HFFc6 (cell line): ENCODE measurements around the gene CLDN14. TPM values are rescaled to one million over a fixed set of nuclear protein-coding genes. Genes with fewer than 3 reads are reported as not detected.

Experiments
- DNase-seq: peaks from one replicate; pipeline ENCODE4 v3.0.0-alpha.2; 2018
- H3K27ac Mint-ChIP-seq: 2 replicates; pipeline ENCODE4 v1.8.0; 2020; ENCODE audit warnings: mild to moderate bottlenecking, mixed read lengths
- H3K27me3 Mint-ChIP-seq: 2 replicates; pipeline ENCODE4 v1.8.0; 2021; ENCODE audit warnings: mild to moderate bottlenecking, moderate library complexity, mixed read lengths; ENCODE audit not compliant: insufficient read depth
- H3K36me3 Mint-ChIP-seq: 2 replicates; pipeline ENCODE4 v1.8.0; 2021; ENCODE audit warnings: low read depth, mixed read lengths
- H3K4me1 Mint-ChIP-seq: 2 replicates; pipeline ENCODE4 v1.8.0; 2020; ENCODE audit warnings: low read depth, mixed read lengths
- H3K4me3 Mint-ChIP-seq: 2 replicates; pipeline ENCODE4 v1.8.0; 2020; ENCODE audit warnings: mild to moderate bottlenecking, moderate library complexity, mixed read lengths
- H3K9me3 Mint-ChIP-seq: 2 replicates; pipeline ENCODE4 v1.8.0; 2020; ENCODE audit warnings: mild to moderate bottlenecking, mixed read lengths
- CTCF ChIP-seq: fragments of 200-600 bp; sonication (generic); IDR thresholded peaks from 2 replicates; pipeline ENCODE4 v1.5.0; 2021; ENCODE audit warnings: antibody characterized with exemption, mild to moderate bottlenecking
- total RNA-seq, 6 experiments: library from RNA; stranded (reverse); fragmentation: NEBNext Ultra II Directional; extraction: Animal tissue kit (Norgen Biotek cat#: 25700); gene quantifications; 2 replicates in 1 of 6; 3 replicates in 5 of 6; pipeline ENCODE4 v1.2.3, GENCODE V29; 2021

Gene CLDN14
- total RNA-seq, 6 experiments from 2014 or later = 0.14 to 0.17 TPM; not detected in 4

- H3K27ac Mint-ChIP-seq = peak overlapping the region; percentile 92
- peak overlapping the region; percentile 84 for H3K4me3 Mint-ChIP-seq
- no peaks in the 10 kb centered on the region; the same call in 1 of the 2 replicates for H3K27me3 Mint-ChIP-seq
- peak; percentile 59 for TF ChIP-seq CTCF
- no peaks in the 10 kb centered on the region for H3K36me3 Mint-ChIP-seq
- H3K4me1 Mint-ChIP-seq = peaks cover 36% of the 10 kb centered on the region
- DNase-seq = peak; percentile 99
- no peaks in the 10 kb centered on the region for H3K9me3 Mint-ChIP-seq
Measured at GRCh38 chr21:36429947-36430546, 49.9 kb downstream of the CLDN14 start.

GRCh38 chr21:36428761-36429432 is 51.0 kb downstream of the CLDN14 start:
- Mint-ChIP-seq H3K27ac (peak overlapping the region; percentile 92), H3K4me1 (peaks cover 36% of the 10 kb centered on the region), H3K4me3 (peak overlapping the region; percentile 80; the same call in 1 of the 2 replicates), H3K9me3 (no peaks in the 10 kb centered on the region), H3K27me3 (no peaks in the 10 kb centered on the region), H3K36me3 (no peaks in the 10 kb centered on the region)
- no peak for TF ChIP-seq CTCF
- DNase-seq = no peak

DNA sequence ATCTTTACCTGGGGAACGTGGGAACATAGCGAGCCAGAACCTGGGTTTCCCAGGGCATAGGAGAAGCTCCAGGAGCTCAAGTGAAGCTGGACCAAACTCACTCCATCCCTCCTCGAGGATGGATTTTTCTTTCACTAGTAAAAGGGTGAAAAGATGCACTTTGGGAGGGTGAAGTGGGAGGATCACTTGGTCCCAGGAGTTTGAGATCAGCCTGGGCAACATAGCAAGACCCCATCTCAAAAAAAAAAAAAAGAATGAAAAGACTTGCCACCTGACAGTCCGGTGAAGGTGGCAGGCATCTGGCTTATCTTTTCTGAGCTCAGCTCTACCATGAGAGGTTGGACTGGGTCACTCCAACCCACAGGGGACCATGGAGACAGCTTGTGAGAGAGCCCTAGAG is 52.4 kb downstream of the CLDN14 start:
- Mint-ChIP-seq H3K27me3 (no peaks in the 10 kb centered on the region), H3K4me1 (peaks cover 36% of the 10 kb centered on the region), H3K36me3 (no peaks in the 10 kb centered on the region), H3K27ac (no peak overlapping the region), H3K4me3 (no peak overlapping the region), H3K9me3 (no peaks in the 10 kb centered on the region)
- TF ChIP-seq CTCF = no peak
- no peak for DNase-seq

DNA sequence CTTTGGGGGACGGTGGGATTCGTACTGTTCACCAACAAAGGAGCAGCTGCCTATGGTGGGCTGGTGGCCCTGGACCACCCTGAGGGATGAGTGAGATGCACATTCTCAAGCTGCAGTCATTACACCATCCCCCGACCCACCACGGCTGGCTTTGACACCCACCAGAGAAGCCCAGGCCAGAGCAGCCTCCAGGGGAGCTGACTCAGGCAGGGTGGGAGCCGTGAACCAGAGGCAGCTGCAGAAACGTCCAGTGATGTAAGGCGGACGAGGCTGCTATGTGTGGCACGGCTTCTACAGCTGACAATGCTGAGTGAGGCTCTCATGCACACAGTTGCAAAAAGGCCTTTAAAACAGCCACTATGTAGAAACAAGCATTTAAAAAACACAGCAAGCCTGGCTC is 54.6 kb downstream of the CLDN14 start:
- Mint-ChIP-seq H3K27ac (no peak overlapping the region), H3K36me3 (no peaks in the 10 kb centered on the region), H3K4me3 (no peak overlapping the region), H3K9me3 (no peaks in the 10 kb centered on the region), H3K27me3 (no peaks in the 10 kb centered on the region; the same call in 1 of the 2 replicates), H3K4me1 (peaks cover 20% of the 10 kb centered on the region)
- DNase-seq = no peak
- no peak for TF ChIP-seq CTCF

DNA sequence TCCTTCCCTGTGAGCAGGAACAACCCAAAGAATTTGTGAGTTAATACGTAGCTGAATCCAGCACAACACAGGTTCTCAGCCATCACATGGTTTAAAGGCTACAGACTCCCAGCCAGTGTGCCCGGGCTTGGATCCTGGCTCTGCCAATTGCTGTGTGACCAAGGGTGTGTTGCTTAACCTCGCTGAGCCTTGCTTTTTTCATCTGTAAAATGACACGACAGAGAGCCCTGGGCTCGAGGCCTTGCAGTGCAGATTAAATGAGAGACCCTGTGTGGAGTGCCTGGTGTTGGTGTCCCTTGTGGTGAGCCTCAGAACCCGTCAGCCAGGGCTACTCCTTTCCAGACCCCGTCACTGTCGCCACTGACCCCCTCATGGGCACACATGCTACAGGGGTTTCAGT is 55.3 kb downstream of the CLDN14 start:
- no peak overlapping the region for H3K27ac Mint-ChIP-seq

More for the DNA sequence above, 55.3 kb downstream of the CLDN14 start:
- H3K36me3 Mint-ChIP-seq = no peaks in the 10 kb centered on the region
- DNase-seq = no peak
- no peaks in the 10 kb centered on the region; the same call in 1 of the 2 replicates for H3K27me3 Mint-ChIP-seq
- H3K4me3 Mint-ChIP-seq = no peak overlapping the region
- H3K9me3 Mint-ChIP-seq = no peaks in the 10 kb centered on the region
- no peak for TF ChIP-seq CTCF
- H3K4me1 Mint-ChIP-seq = peaks cover 20% of the 10 kb centered on the region
